ENCODE measurements around the gene SEC23A.
"Not testable (repeated sequence)": the region's sequence is repeated elsewhere in the genome, so short reads cannot be mapped to it uniquely, and the experiment has no call there.

Gene SEC23A

GRCh38 chr14:39028620-39029019 lies 74.4 kb downstream of the SEC23A start:
- no peak for DNase-seq

DNA sequence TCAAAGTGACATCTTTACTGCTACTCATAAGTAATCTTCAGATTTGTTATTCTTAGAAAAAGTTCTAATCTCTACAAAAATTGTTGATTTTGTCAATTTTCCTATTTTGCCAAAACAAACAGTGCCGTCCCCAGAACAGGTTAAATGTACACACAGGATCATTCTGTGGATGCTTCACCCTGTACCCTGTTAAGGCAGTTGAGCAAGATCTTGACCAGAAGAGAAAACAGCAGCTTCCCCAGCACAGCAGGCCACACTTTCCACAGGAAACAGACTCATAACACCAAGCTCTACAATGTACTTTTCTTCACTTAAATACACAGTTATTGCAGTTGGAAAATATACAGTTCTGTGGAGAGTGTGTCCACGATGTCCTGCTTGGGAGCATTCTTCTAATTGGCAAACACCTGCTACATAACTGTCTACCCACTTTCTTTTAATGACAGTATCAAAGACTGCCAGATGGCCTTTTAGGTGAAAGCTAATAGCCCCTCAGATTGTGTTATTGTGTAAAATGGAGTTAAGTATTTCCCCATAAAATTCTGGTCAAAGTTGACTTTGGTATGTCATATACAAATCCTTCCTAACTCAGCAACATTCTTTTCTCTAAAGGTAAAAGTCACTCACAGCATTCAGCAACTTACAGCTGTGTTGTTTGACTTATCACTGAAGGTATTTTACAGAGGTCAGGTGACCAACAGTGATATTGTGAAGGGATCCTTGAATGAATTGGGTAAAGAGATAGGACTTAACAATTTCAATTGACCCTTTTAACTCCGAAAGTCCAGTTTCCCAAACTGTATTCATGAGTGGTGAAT lies 77.0 kb downstream of the SEC23A start:
- peak; percentile 38 to 45 for DNase-seq

- DNase-seq, result no peak
Observed at GRCh38 chr14:39025250-39025809, 77.7 kb downstream of the SEC23A start.

GRCh38 chr14:39023939-39024871 lies 78.8 kb downstream of the SEC23A start:
- no peak for DNase-seq

GRCh38 chr14:39017096-39018016 lies 85.7 kb downstream of the SEC23A start:
- not testable (repeated sequence) for DNase-seq

DNA sequence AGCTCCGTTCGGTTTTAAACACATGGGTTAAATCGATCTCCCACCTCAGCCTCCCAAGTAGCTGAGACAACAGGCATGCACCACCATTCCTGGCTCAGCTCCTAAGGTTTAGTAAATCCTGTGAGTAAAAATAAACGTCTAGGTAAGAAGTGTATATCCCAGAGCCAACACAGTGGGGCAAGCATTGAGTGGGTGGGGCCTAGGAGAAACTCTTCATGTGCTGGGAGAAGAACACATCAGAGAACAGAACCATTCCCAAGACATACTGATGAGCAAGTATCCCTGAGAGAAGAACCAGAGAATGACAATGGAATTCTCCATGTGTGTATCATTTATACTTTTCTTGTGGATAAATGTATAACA lies 86.3 kb downstream of the SEC23A start:
- DNase-seq, result no peak

GRCh38 chr14:39015964-39016577 lies 87.0 kb downstream of the SEC23A start:
- DNase-seq, result no peak

- DNase-seq, result peak; percentile 71 to 86
Observed at GRCh38 chr14:39015360-39015961, 87.6 kb downstream of the SEC23A start.

- DNase-seq, result no peak
Observed at GRCh38 chr14:39014460-39014859, 88.6 kb downstream of the SEC23A start.

DNA sequence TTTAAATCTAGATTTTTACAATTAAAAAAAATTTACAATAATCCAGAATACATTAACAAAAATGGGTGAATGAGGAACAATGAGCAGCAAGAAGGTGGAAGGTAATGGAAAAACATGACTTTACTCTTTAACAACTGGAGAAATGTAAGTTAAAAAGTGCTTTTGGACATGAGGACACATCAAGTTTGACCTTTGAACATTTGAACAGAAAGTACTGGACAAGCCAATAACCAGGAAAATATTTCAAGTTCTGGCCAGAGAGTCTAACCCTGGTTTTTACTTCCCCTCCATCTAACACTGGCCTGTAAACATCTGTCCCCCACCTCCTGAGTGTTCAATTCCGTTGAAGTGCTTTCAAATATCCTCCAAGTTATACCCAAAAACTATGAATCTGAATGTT lies 94.1 kb downstream of the SEC23A start:
- DNase-seq, result not testable (repeated sequence)

- DNase-seq, result no peak
Observed at GRCh38 chr14:39006721-39007410, 96.2 kb downstream of the SEC23A start.

- no peak for DNase-seq
Observed at GRCh38 chr14:39005044-39005880, 97.8 kb downstream of the SEC23A start.

DNA sequence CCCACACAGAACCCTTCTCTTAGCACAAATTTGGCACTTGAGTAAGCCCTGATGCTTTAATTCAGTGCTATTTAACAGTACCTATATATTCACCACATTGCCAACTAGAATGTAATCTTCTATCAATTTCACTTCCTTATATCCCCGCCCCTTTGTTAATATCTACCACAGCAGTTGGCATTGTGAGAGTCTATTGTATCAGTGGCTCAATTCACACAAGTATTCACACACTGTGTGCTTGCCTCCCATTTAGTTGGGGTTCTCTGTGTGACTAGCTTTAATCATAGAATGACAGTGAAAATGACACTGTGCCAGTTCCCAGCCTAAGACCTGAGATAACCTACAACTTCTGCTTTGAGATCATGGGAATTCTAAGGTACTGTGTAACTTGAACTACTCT lies 103.1 kb downstream of the SEC23A start:
- no peak for DNase-seq

DNA sequence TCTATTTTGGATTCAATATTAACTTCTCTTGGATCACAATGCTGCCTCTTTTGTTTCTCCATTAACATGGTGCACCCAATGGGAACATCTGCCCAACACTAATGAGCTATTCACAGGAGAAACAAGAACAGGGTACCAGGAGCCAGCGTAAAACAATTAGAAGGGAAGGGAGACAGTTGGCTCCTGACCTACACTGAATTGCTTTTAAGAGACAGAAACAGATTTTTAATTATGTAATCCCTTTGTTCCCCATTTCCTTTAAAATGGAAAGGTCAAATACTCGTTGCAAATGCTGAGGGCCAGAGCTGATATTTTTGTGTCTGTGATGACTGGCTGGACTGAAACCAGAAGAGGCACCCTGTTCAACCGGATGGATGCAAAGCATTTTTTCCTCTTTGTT lies 108.3 kb downstream of the SEC23A start:
- no peak for DNase-seq

- no peak for DNase-seq
Observed at GRCh38 chr14:38993981-38994380, 109.1 kb downstream of the SEC23A start.

- DNase-seq, result no peak
Observed at GRCh38 chr14:38992067-38992844, 110.8 kb downstream of the SEC23A start.

- no peak for DNase-seq
Observed at GRCh38 chr14:38991299-38991698, 111.7 kb downstream of the SEC23A start.

GRCh38 chr14:38989922-38990546 lies 113.0 kb downstream of the SEC23A start:
- DNase-seq, result no peak

DNA sequence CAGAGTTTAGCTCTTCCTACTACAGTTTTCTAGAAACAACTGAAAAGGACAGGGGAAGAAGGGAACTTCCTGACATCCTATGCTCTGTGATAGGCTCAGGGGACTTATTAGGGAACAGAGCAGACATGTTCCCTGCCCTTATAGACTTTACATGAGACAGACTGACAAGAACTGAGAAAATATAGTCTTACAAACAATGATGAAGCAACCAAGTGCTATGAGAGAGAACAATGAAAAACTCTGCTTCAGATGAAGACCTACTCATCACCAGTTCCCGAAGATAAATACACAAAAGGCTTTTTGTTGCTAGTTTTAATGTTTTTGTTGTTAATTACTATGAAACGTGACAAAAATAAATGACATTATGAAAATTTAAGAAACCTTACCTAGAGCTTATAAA lies 115.3 kb downstream of the SEC23A start:
- DNase-seq, result no peak

All from Kasumi-1 (cell line).